Trophoblast cell (in vitro differentiated cells and primary cell): Measurements from ENCODE around the gene WDR90.

Source experiments
- DNase-seq, 2 donors: peaks; one replicate each; pipeline ENCODE4 v3.0.0-alpha.2; 2016
- H2AFZ ChIP-seq: 2 replicates; pipeline ENCODE4 v1.6.1; 2013; ENCODE audit warnings: low read length, moderate library complexity, mild to moderate bottlenecking; ENCODE audit not compliant: insufficient read depth, poor library complexity
- H2AK5ac ChIP-seq: 2 replicates; pipeline ENCODE4 v1.6.1; 2013; ENCODE audit warnings: mild to moderate bottlenecking, low read length
- H2BK120ac ChIP-seq: 2 replicates; pipeline ENCODE4 v1.6.1; 2013; ENCODE audit warnings: low read length, mild to moderate bottlenecking, moderate library complexity; ENCODE audit not compliant: insufficient read depth, poor library complexity
- H2BK12ac ChIP-seq: 2 replicates; pipeline ENCODE4 v1.6.1; 2013; ENCODE audit warnings: mild to moderate bottlenecking, low read length, moderate library complexity
- H2BK5ac ChIP-seq: 2 replicates; pipeline ENCODE4 v1.6.1; 2013; ENCODE audit warnings: low read length, low read depth, moderate library complexity, mild to moderate bottlenecking; ENCODE audit not compliant: poor library complexity
- H3K14ac ChIP-seq: 2 replicates; pipeline ENCODE4 v1.6.1; 2013; ENCODE audit warnings: mild to moderate bottlenecking, low read length
- H3K18ac ChIP-seq: 2 replicates; pipeline ENCODE4 v1.6.1; 2013; ENCODE audit warnings: mild to moderate bottlenecking, low read length
- H3K23ac ChIP-seq: 2 replicates; pipeline ENCODE4 v1.6.1; 2013; ENCODE audit warnings: low read length
- H3K27ac ChIP-seq: 2 replicates; pipeline ENCODE4 v1.5.1; 2013; ENCODE audit warnings: low read depth, mild to moderate bottlenecking, inconsistent platforms, low read length, moderate library complexity
- H3K27me3 ChIP-seq: 2 replicates; pipeline ENCODE4 v1.6.1; 2013; ENCODE audit warnings: inconsistent platforms, mild to moderate bottlenecking, low read length, moderate library complexity; ENCODE audit not compliant: insufficient read depth
- H3K36me3 ChIP-seq, 2 experiments: 1 replicate in 1 of 2; 2 replicates in 1 of 2; pipeline ENCODE4 v1.6.1; 2013; ENCODE audit warnings: low read length in 2 of 2, mild to moderate bottlenecking in 2 of 2, moderate library complexity in 1 of 2; ENCODE audit not compliant: insufficient read depth in 2 of 2, control insufficient read depth in 1 of 2
- H3K4ac ChIP-seq: 2 replicates; pipeline ENCODE4 v1.6.1; 2013; ENCODE audit warnings: low read depth, mild to moderate bottlenecking, low read length, moderate library complexity
- H3K4me1 ChIP-seq, 2 experiments: 1 replicate in 1 of 2; 2 replicates in 1 of 2; pipeline ENCODE4 v1.6.1; 2013; ENCODE audit warnings: low read length in 2 of 2, mild to moderate bottlenecking in 2 of 2, moderate library complexity in 1 of 2; ENCODE audit not compliant: insufficient read depth in 2 of 2, control insufficient read depth in 1 of 2
- H3K4me2 ChIP-seq: 2 replicates; pipeline ENCODE4 v1.6.1; 2013; ENCODE audit warnings: inconsistent platforms, mild to moderate bottlenecking, low read length, moderate library complexity
- H3K4me3 ChIP-seq: 2 replicates; pipeline ENCODE4 v1.5.1; 2013; ENCODE audit warnings: mild to moderate bottlenecking, low read depth, low read length, inconsistent platforms
- H3K79me1 ChIP-seq: one replicate; pipeline ENCODE4 v1.6.1; 2013; ENCODE audit warnings: low read length
- H3K79me2 ChIP-seq: 2 replicates; pipeline ENCODE4 v1.6.1; 2013; ENCODE audit warnings: low read length, mild to moderate bottlenecking; ENCODE audit not compliant: control insufficient read depth, insufficient read depth, poor library complexity
- H3K9ac ChIP-seq: 2 replicates; pipeline ENCODE4 v1.6.1; 2013; ENCODE audit warnings: mild to moderate bottlenecking, low read length
- H3K9me3 ChIP-seq: 2 replicates; pipeline ENCODE4 v1.6.1; 2013; ENCODE audit warnings: low read depth, mild to moderate bottlenecking, control low read depth, inconsistent platforms, low read length; ENCODE audit not compliant: insufficient read depth
- H4K12ac ChIP-seq: 2 replicates; pipeline ENCODE4 v1.6.1; 2013; ENCODE audit warnings: low read depth, mild to moderate bottlenecking, low read length, moderate library complexity
- H4K8ac ChIP-seq: 2 replicates; pipeline ENCODE4 v1.6.1; 2013; ENCODE audit warnings: low read depth, mild to moderate bottlenecking, low read length, moderate library complexity
- H4K91ac ChIP-seq: one replicate; pipeline ENCODE4 v1.6.1; 2013; ENCODE audit warnings: low read depth, mild to moderate bottlenecking, low read length, moderate library complexity
- WGBS: extraction: QIAGEN DNeasy Blood & Tissue Kit; methylation state at CpG from one replicate; pipeline ENCODE4 v1.1.7; 2013; ENCODE audit warnings: missing lambda C conversion rate; ENCODE audit not compliant: insufficient read length, insufficient coverage; ENCODE audit errors: extremely low coverage; 5-methylcytosine and 5-hydroxymethylcytosine counted together

Gene WDR90

GRCh38 chr16:654034-654433 is 4.9 kb downstream of the WDR90 start:
- Histone ChIP-seq H3K79me1 (peaks cover 4% of the 10 kb centered on the region), H2BK120ac (no peak overlapping the region), H3K18ac (no peak overlapping the region), H2AFZ (no peak overlapping the region), H2BK5ac (no peak overlapping the region), H4K91ac (no peak overlapping the region), H3K14ac (no peak overlapping the region), H3K4ac (no peak overlapping the region), H2BK12ac (no peak overlapping the region), H3K4me3 (no peak overlapping the region), H3K36me3 (peaks cover 44 to 46% of the 10 kb centered on the region in 2 experiments), H3K79me2 (peaks cover 4% of the 10 kb centered on the region), H3K27ac (no peak overlapping the region), H3K9me3 (no peaks in the 10 kb centered on the region), H2AK5ac (no peak overlapping the region), H3K4me2 (no peak overlapping the region), H4K8ac (no peak overlapping the region), H3K9ac (no peak overlapping the region), H4K12ac (no peak overlapping the region), H3K4me1 (no peaks in the 10 kb centered on the region), H3K27me3 (no peaks in the 10 kb centered on the region), H3K23ac (no peak overlapping the region)
- no CpG with 5 or more reads among the region's 12 CpGs for WGBS
- DNase-seq, result no peak

GRCh38 chr16:657487-657886 is 8.3 kb downstream of the WDR90 start:
- H3K36me3 ChIP-seq, result peaks cover 42 to 52% of the 10 kb centered on the region in 2 experiments
- no peaks in the 10 kb centered on the region for H3K9me3 ChIP-seq
- no peak overlapping the region for H3K4ac ChIP-seq
- no peak overlapping the region for H2AK5ac ChIP-seq
- H2BK5ac ChIP-seq, result no peak overlapping the region
- H3K27me3 ChIP-seq, result no peaks in the 10 kb centered on the region
- no peak overlapping the region for H3K4me2 ChIP-seq
- WGBS, result no CpG with 5 or more reads among the region's 22 CpGs
- H3K18ac ChIP-seq, result no peak overlapping the region
- no peak overlapping the region for H3K4me3 ChIP-seq
- H3K4me1 ChIP-seq, result peaks cover 6 to 8% of the 10 kb centered on the region in 2 experiments
- DNase-seq, result no peak
- H4K12ac ChIP-seq, result no peak overlapping the region
- no peak overlapping the region for H4K8ac ChIP-seq
- no peak overlapping the region for H3K14ac ChIP-seq
- H3K79me2 ChIP-seq, result no peaks in the 10 kb centered on the region
- no peak overlapping the region for H2AFZ ChIP-seq
- no peak overlapping the region for H3K9ac ChIP-seq
- H2BK120ac ChIP-seq, result no peak overlapping the region
- H2BK12ac ChIP-seq, result no peak overlapping the region
- H3K23ac ChIP-seq, result no peak overlapping the region
- no peak overlapping the region for H3K27ac ChIP-seq
- no peak overlapping the region for H4K91ac ChIP-seq
- no peaks in the 10 kb centered on the region for H3K79me1 ChIP-seq

GRCh38 chr16:658679-659571 is 9.8 kb downstream of the WDR90 start:
- Histone ChIP-seq H3K4me1 (peaks cover 6 to 8% of the 10 kb centered on the region in 2 experiments), H2BK5ac (no peak overlapping the region), H3K4me2 (no peak overlapping the region), H4K8ac (no peak overlapping the region), H3K14ac (no peak overlapping the region), H3K4me3 (no peak overlapping the region), H2BK12ac (no peak overlapping the region), H3K36me3 (peaks cover 32 to 51% of the 10 kb centered on the region in 2 experiments), H3K4ac (no peak overlapping the region), H3K18ac (no peak overlapping the region), H3K9ac (no peak overlapping the region), H3K79me1 (no peaks in the 10 kb centered on the region), H3K27ac (no peak overlapping the region), H2AFZ (no peak overlapping the region), H4K91ac (no peak overlapping the region), H3K27me3 (no peaks in the 10 kb centered on the region), H3K9me3 (no peaks in the 10 kb centered on the region), H3K23ac (no peak overlapping the region), H2BK120ac (no peak overlapping the region), H4K12ac (no peak overlapping the region), H2AK5ac (no peak overlapping the region), H3K79me2 (no peaks in the 10 kb centered on the region)
- no CpG with 5 or more reads among the region's 35 CpGs for WGBS
- DNase-seq, result no peak

- Histone ChIP-seq H3K4me3 (no peak overlapping the region), H3K27me3 (no peaks in the 10 kb centered on the region), H3K23ac (no peak overlapping the region), H2AK5ac (no peak overlapping the region), H3K79me1 (no peaks in the 10 kb centered on the region), H3K36me3 (peaks cover 30 to 51% of the 10 kb centered on the region in 2 experiments), H4K8ac (no peak overlapping the region), H3K4me2 (no peak overlapping the region), H2BK5ac (no peak overlapping the region), H3K9me3 (no peaks in the 10 kb centered on the region), H2BK120ac (no peak overlapping the region), H4K91ac (no peak overlapping the region), H4K12ac (no peak overlapping the region), H3K14ac (no peak overlapping the region), H2AFZ (no peak overlapping the region), H3K79me2 (no peaks in the 10 kb centered on the region), H3K4me1 (peaks cover 6 to 8% of the 10 kb centered on the region in 2 experiments), H2BK12ac (no peak overlapping the region), H3K18ac (no peak overlapping the region), H3K4ac (no peak overlapping the region), H3K27ac (no peak overlapping the region), H3K9ac (no peak overlapping the region)
- no peak for DNase-seq
- no CpG with 5 or more reads among the region's 20 CpGs for WGBS
These were observed 10.5 kb downstream of the WDR90 start for GRCh38 chr16:659618-660017.
